ENCODE measurements around the gene ABI1. TPM values are rescaled to one million over a fixed set of nuclear protein-coding genes. Genes with fewer than 3 reads are reported as not detected.

The ABI1 gene
- total and polyA plus RNA-seq, 3 donors from 2014 or later, result 34.6 to 67.6 (median 48.0) TPM

GRCh38 chr10:26699631-26700030, 161.1 kb downstream of the ABI1 start:
- WGBS, 2 donors, result 94 to 96% methylated on average over 7 of the region's 7 CpGs
- no peak for DNase-seq
- intact Hi-C loops (cut with DNase I; ENCODE audit: low total_unique reads), result no loop called here
- H3K27me3 ChIP-seq, result no peaks in the 10 kb centered on the region
- H3K36me3 ChIP-seq (ENCODE audit: low read depth, missing control alignments), result no peaks in the 10 kb centered on the region
- TF ChIP-seq POLR2A (IDR thresholded peaks at IDR 0.05) (no peak), CTCF (IDR thresholded peaks at IDR 0.05) (no peak)
- H3K4me1 ChIP-seq, result peaks cover 8% of the 10 kb centered on the region
- no peaks in the 10 kb centered on the region for H3K9me3 ChIP-seq
- H3K4me3 ChIP-seq, result no peak overlapping the region
- no peak overlapping the region for H3K27ac ChIP-seq

- Histone ChIP-seq H3K27ac (no peak overlapping the region), H3K9me3 (no peaks in the 10 kb centered on the region), H3K4me1 (peaks cover 8% of the 10 kb centered on the region), H3K36me3 (ENCODE audit: low read depth, missing control alignments) (no peaks in the 10 kb centered on the region), H3K4me3 (no peak overlapping the region), H3K27me3 (no peaks in the 10 kb centered on the region)
- intact Hi-C loops (cut with DNase I; ENCODE audit: low total_unique reads), result no loop called here
- TF ChIP-seq POLR2A (IDR thresholded peaks at IDR 0.05), result no peak
- TF ChIP-seq CTCF (IDR thresholded peaks at IDR 0.05), result no peak
- DNase-seq, result no peak
- WGBS, 2 donors, result 63 to 70% methylated on average over 2 of the region's 2 CpGs
Measured at GRCh38 chr10:26698909-26699308, 161.8 kb downstream of the ABI1 start.

- Histone ChIP-seq H3K36me3 (ENCODE audit: low read depth, missing control alignments) (no peaks in the 10 kb centered on the region), H3K9me3 (no peaks in the 10 kb centered on the region), H3K4me3 (peak overlapping the region; percentile 75 to 96), H3K27me3 (no peaks in the 10 kb centered on the region), H3K27ac (peak overlapping the region in 1 of 2 donors; percentile 87), H3K4me1 (peaks cover 8% of the 10 kb centered on the region)
- no peak for DNase-seq
- 1 to 3% methylated on average over 21 to 34 of the region's 42 CpGs for WGBS, 2 donors
- intact Hi-C loops (cut with DNase I; ENCODE audit: low total_unique reads), result no loop called here
- TF ChIP-seq POLR2A (IDR thresholded peaks at IDR 0.05), result no peak
- no peak for TF ChIP-seq CTCF (IDR thresholded peaks at IDR 0.05)
Measured at GRCh38 chr10:26697922-26698608, 162.7 kb downstream of the ABI1 start.

- peak within 1 kb of the TSS; percentile 75 to 96 for H3K4me3 ChIP-seq
- no peaks in the 10 kb centered on the region for H3K36me3 ChIP-seq (ENCODE audit: low read depth, missing control alignments)
- no peaks in the 10 kb centered on the region for H3K27me3 ChIP-seq
- intact Hi-C loops (cut with DNase I; ENCODE audit: low total_unique reads), result no loop called here
- H3K27ac ChIP-seq, result peak within 1 kb of the TSS; percentile 87 to 94
- H3K9me3 ChIP-seq, result no peaks in the 10 kb centered on the region
- peaks cover 8% of the 10 kb centered on the region for H3K4me1 ChIP-seq
- DNase-seq, result peak; percentile 78
- WGBS, 2 donors, result 0 to 1% methylated on average over 11 to 77 of the region's 82 CpGs
- TF ChIP-seq CTCF (IDR thresholded peaks at IDR 0.05) (no peak), POLR2A (IDR thresholded peaks at IDR 0.05) (no peak)
Measured at GRCh38 chr10:26697163-26697921, 163.4 kb downstream of the ABI1 start, which contains the start of gene PDSS1. Gene PDSS1 (plus strand): TSS chr10:26697701. CDS start chr10:26697712, 11 bp downstream.

Data from testis (tissue), 3 donors.